Medulla oblongata (tissue), 1 donor: ENCODE data around the gene SLC8B1.

Source experiments
- DNase-seq: peaks from one replicate; pipeline ENCODE4 v3.0.0-alpha.2; 2015; ENCODE audit errors: extremely low spot score

The SLC8B1 gene

DNA sequence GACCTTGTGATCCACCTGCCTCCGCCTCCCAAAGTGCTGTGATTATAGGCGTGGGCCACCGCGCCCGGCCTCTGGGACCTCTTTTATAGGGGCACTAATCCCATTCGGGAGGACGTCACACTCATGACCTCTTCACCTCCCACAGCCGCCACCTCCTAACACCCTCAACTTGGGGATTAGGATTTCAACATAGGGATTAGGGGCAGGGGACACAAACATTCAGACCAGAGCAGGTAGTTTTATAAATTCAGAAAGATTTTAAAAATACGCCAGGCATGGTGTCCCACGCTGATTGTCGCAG lies 64.2 kb downstream of the SLC8B1 start:
- DNase-seq = no peak

DNA sequence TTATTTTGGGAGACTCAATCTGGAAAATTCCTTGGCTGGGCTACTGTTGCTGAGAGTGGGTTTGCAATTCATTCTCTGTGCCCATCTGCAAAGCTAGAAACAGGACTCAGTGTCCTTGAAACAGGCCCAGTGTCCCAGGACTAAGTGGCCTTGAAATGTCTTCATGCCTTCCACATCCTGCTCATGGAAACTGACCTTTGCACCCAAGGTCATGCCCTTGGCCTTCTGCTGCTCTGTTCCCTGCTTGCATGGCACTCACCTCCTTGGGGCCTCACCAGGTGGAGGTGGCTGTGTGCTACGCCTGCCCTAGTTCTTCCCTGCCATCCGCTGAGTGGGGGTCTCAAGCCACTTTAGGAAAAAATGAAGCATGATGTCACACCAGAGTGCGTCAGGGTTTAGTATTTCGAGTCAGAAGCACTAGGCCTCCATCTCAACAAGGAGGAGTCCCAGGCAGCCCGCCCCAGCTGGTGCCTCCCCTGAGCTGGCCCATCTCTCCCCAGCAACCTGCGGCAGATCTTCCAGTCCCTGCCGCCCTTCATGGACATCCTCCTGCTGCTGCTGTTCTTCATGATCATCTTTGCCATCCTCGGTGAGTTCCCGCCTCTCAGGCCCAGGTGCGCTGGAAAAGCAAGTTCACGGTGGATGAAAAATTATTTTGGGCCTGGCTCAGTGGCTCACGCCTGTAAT lies 65.5 kb downstream of the SLC8B1 start:
- no peak for DNase-seq

DNA sequence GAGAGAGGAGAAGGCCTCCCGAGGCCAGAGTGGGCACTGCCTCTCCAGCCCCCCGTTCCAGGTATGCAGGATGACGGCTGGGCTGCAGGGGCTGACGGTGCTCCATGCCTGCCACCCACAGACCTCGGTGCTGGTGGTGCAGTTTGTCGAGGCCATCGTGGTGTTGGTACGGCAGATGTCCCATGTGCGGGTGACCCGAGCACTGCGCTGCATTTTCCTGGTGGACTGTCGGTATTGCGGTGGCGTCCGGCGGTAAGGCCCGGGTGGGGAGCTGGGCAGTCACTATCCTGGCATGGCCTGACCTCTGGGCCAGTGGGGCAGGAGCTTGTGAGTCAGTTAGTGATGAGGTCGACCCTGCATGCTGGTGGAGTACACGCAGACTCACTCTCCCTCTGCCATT lies 66.3 kb downstream of the SLC8B1 start:
- DNase-seq = no peak

DNA sequence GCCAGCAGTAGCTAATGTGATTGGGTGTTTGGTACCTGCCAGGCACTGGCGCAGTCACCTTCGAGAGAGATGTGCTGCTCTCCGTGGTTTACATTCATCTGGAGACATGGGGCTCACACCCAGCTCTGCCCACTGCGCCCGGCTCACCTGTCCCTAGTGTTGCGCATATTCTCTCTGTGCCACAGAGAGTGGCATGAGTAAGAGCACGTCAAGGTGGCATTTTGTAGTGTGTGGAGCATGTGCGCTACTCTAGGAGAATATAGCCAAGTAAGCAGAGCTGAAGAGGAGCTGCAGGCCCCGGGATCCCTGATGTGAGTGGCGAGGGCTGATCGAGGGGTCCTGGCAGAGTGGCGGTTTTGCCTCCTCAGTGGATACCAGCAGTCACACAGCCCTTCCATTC lies 66.8 kb downstream of the SLC8B1 start:
- no peak for DNase-seq

DNA sequence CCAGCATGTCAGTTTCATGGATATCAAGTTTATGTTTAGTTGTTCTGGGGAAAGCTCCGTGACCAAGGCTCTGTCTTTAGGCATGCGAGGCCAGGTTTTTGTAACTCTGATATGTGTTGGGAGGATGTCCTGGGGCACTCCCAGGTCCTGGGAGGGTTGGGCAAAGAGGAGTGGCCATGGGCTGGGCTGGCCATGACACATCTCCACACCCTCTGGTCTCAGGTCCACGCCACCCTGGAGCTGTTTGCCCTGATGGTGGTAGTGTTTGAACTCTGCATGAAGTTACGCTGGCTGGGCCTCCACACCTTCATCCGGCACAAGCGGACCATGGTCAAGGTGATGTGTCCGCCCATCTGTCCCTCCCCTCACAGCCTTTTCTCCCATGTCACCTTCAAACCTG lies 67.3 kb downstream of the SLC8B1 start:
- no peak for DNase-seq

DNA sequence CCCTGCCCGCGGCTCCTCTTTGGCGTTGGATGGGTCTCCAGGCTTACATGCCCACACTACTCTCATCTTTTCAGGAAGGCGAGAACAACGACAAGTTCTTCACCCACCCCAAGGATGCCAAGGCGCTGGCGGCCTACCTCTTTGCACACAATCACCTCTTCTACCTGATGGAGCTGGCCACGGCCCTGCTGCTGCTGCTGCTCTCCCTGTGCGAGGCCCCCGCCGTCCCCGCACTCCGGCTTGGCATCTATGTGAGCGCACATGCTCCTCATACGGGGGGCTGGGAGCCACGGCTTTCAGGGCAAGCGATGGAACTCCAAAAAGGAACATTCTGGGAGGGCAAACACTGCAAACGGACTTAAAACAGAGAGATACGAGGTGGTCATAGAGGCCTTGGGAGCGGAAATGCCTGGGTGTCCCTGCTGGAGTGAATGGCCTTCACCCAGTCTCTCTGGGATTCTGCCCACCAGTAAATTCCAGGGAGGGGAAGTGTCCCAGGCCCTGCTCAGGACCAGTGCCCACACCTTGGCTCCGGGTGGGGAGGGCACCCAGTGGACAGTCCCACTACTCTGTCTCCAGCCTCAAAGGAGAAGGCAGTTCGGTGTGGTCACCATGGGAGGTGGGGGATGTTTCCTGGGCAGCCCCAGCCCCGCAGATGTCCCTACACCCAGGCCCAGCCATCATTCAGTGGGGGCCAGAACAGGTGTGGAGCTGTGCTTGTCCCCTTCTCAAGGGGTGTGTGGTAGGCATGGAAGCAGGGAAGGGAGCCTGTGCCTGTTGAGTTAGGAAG lies 68.6 kb downstream of the SLC8B1 start:
- DNase-seq = no peak

DNA sequence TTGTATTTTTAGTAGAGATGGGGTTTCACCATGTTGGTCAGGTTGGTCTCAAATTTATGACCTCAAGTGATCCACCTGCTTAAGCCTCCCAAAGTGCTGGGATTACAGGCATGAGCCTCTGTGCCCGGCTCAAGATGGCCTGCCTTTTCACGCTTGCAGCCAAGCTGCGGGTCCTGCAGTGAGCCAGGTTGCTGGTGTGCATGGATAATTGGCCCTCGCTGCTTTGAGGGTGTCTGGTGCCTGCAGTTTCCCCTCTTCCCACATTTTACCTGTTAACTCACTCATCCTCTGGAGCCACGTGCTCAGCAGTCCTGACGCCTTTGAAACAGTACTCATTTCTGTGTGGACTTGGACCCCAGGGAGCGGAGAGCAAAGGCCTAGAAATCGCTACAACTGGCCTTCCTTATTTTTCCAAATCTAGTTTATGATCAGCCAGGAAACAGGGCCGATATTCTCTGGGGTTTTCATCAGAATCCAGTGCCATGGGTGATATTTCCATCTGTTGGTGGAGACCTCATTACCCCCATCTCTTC lies 71.4 kb downstream of the SLC8B1 start:
- no peak for DNase-seq

DNA sequence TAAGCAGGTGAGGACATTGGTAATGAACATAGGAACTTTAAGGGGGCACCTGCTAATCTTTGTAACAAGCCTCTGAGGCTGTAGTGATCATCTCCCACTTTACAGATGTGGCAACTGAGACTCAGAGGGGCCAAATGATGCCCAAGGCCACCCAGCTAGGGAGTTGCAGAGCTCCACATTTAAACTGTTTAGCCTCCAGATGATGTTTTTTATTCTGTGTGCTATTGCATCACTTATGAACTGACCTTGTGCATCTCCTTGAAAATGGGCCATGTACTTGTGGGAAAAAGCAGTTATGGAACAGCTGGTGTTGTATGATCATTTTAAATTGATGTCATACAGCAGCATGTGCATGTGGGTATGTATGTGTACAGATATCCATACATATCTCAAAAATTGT lies 72.2 kb downstream of the SLC8B1 start:
- DNase-seq = no peak

DNA sequence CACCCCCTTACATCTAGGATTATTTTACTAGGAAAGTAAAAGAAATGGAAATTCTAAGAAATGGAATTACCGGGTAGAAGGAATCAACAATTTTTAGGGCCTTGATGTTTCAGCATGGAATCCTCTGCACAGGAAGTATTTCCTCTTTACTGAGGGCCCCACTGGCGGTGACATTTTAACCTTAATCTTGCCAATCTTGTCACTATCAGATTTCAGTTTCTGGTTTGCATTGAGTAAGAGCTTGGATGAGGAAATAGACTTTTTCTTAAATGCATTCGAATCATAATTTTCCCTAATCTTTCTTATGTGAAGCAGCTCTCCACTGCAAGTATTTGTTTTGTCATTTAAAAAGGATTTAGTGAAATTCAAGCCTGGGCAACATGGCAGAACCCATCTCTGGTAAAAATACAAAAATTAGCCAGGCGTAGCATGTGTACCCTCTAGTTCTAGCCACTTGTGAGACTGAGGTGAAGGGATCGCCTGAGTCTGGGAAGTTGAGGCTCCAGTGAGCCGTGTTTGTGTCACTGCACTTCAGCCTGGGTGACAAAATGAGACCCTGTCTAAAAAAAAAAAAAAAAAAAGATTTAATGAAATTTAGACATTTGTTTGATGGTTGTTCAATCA lies 73.0 kb downstream of the SLC8B1 start:
- DNase-seq = no peak

DNA sequence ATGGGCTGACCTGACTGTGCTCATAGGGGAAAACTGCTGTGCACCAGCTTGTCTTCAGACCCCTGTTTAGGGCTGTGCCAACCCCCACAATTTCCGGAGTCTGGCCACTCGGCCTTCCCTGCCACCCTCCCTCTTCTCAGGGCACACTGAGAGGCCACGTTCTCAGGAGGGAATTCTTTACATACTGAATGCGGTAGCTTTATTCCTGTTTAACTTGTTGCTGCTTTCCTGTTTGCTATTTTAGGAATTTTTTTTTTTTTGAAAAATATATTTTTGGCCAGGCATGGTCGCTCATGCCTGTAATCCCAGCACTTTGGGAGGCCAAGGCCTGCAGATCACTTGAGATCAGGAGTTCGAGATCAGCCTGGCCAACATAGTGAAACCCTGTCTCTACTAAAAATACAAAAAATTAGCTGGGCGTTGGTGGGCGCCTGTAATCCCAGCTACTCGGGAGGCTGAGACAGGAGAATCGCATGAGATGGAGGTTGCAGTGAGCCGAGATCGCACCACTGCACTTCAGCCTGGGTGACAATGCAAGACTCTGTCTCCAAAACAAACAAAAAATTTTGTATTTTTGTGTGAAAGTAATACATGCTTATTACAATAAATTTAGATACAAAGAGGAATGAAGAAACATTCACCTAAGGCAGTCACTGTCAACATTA lies 74.1 kb downstream of the SLC8B1 start:
- DNase-seq = no peak

DNA sequence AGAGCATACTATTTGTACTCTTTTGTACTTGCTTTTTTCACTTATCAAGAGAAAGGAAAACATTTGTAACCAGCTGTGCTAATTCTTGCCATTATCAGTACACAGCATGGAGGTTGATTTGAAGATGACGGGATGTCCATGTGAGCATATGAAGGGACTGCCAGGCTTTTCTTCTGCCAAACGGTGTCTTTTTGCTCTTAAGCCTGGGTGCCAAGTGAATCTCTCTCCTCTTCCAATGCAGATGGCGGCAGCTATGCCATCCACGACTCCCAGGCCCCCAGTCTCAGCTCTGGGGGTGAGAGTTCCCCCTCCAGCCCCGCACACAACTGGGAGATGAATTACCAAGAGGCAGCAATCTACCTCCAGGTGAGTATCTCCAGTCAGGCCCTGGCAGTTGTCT lies 74.8 kb downstream of the SLC8B1 start:
- DNase-seq = no peak

DNA sequence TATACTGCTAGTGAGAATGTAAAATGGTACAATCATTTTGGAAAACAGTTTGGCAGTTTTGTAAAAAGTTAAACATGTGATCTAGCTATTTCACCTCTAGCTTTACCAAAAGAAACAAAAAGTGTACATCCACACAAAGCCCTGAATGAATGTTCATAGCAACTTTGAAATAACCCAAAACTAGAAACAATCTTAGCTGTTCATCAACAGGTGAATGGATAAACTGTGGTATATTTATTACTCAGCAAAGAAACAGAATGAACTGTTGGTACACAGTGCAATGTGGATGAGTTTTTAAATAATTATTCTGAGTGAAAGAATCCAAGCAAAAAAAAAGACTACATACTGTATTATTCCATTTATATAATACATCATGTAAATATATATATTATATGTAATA lies 77.3 kb downstream of the SLC8B1 start:
- DNase-seq = no peak

DNA sequence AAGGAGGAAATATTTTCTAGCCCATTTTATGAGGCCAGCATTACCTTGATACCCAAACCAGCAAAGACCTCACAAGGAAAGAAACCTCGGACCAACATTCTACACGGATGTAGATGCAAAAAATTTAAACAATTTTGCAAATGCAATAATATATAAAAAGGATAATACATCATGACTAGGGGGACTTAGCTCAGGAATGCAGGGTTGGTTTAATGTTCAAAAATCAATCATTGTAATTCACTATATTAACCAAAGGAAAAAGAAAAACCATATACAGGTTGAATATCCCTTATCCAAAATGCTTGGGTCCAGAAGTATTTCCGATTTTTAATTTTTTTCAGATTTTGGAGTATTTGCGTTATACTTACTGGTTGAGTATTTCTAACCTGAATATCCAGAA lies 80.6 kb downstream of the SLC8B1 start:
- no peak for DNase-seq

DNA sequence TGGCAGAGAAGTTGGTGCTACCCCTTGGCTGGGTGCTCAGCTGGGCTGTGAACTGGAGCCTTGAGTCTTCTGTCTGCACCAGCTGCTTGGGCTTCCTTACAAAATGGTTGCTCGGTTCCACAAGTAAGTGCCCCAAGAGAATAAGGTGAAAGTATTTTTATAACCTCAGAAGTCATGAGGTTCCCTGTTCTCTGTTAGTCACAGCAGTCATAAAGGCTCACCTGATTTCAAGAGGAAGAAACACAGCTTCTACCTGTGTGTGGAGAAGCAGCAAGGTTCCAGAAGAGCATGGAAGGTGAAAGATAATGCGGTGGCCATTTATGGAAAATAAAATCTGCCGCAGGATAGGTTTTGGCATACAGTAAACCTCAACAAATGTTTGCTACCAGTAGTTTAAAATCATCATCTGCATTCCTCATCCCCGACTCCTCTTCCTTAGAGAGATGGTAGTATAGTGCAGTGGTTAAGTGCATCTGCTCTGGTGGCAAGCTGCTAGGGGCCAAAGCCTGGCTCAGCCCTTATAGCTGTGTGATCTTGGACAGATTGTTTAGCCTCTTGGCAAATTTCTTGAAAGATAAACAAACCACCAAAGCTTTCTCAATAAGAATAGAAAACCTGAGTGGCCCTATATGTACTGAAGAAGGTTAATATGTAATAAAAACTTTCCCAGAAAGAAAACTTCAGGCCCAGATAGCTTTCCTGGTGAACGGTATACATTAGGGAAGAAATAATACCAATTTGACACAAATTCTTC lies 81.2 kb downstream of the SLC8B1 start:
- DNase-seq = no peak

DNA sequence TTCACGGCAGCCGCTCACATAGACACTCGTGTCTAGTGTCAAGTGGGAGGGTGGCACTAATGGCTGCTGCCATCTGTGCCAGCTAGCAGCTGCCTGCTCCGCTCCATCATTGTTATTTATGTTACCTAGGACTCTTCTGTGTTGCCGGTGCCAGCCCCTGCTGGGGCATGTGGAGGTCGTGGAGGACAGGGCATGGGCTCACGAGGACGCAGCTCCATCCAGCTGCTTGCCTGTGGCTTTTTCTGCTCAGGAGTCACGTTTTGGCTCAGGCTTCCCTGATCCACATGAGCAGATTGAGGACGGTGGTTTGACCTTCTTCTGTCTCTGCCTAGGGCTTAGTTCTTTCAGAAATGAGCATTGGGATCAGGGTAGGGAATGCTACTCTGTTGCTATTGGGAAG lies 82.4 kb downstream of the SLC8B1 start:
- DNase-seq = no peak

DNA sequence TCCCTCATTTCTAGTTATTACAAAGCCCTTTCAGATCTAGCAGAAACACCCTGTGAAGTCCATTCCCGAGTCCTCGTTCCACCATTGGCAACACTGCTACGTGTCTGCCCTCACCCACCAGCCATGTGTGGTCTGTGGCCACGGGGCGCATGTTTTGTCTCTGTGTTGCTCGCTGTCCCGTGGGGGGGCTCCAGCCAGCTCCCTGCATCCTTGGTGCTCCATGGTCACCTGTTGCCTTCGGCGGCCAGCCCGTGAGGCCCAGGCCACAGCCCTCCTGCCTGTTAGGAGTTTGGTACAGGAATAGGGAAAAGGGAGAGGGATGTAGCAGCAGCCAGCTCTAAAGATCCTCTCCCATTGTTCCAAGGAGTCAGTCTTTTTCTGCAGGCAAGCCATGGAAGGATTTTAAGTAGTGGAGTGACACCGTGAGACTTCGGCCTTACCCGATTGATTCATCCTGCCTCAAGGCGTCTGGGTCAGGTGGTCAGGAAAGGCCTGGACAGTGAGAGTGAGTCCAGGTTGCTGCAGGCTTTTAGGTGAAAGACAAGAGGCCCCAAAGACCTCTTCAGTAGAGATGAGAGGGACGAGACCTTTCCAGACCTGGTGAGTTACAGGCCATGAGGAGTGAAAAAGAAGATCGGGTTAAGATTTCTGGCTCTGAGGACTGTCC lies 83.4 kb downstream of the SLC8B1 start:
- no peak for DNase-seq

DNA sequence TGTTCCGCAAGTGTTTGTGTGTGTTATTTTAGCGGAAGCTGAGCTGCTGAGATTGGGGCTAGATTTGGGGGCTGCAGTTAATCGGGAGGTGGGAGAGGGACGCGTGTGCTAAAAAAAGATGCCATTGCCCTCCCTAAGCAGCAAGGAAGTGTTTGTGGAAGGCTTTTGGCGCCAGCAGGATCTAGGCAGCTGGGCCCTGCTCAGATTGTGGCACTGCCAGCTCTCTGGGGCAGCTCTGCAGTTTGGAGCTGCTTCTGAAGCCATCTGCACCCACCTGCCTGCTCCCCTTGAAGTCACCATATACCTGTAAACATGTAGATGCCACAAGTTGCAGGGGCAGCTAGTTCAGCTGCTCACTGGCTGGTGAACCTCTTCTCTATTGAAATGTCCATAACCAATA lies 84.9 kb downstream of the SLC8B1 start:
- DNase-seq = no peak

DNA sequence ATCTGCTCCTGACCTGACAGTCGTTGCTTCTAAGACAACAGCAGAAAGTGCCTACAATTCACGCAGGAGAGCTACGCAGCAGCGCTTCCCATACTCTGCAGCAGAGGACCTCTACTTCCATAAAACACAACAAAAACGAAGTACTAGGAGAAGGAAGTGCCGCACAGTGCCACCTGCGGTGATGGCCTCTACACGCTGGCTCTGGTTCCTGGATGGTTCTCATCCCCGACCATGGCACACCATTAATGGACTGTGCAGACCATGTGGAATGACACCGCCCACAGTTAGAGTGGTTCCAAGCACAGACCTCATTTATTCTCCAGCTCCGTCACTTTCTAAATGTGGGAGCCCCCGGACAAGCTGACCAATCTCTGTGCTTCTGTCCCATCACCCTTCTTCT lies 85.4 kb downstream of the SLC8B1 start:
- DNase-seq = no peak

DNA sequence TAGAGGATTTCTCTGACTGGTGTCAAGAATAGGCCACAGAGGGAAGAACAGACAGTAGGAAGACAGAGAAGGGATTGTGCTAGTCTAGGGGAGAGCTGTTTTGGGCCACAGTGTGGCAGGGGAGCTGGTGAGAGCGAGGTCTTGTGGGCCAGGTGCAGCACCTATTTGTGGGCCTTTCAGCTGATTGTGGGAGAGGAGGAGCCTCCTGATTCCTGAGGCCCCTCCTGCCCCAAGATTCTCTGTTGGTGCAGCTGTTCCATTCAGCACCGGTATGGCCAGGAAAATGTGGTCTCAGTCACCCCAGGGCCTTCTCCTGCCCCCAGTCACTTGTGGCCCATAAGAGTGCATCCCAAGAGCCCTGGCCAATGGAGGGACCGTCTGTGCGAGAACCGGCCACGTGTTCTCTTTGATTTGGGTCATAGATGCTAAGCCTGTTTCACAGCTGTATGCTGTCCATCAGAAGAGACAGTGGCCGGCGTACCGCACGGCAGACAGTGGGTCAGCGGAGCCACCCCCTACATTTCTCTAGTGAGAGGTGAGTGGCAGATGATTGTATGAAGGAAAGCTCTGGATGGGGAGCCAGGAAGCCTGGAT lies 86.0 kb downstream of the SLC8B1 start:
- DNase-seq = no peak
